SK-N-SH treated with all-trans-retinoic acid at 6 μM for 48 hours (cell line): ENCODE results near the gene MIPOL1.

Experiments
- ZC3H10 ChIP-seq: fragments of 250-450 bp; sonication (Bioruptor Pico); IDR thresholded peaks from 2 replicates; pipeline ENCODE4 v1.5.1; 2021; ENCODE audit warnings: mild to moderate bottlenecking, moderate library complexity
- ZNF70 ChIP-seq: fragments of 450-650 bp; formaldehyde crosslinking; IDR thresholded peaks from 2 replicates; pipeline ENCODE4 v1.5.0; 2020; ENCODE audit warnings: mild to moderate bottlenecking, moderate library complexity

DNA sequence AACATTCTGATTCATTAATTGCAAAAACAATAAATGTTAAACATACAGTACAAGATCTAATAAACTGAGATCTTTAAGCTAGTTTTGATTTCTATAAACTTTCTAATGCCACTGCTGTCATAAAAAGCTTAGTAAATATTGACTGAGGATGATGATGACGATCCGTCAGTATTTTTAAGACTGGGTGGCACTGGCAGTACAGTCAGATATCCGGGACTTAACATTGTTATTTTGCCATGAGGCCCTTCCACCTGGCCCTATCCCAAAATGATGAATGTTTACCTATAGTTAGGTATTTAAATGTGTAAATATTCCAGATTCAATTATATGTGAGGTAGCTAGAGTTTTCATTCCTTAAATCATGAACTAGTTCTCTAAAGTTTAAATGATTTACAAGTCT is 238.8 kb downstream of the MIPOL1 start:
- no peak for TF ChIP-seq ZC3H10 (CRISPR knock-in tag)
- no peak for TF ChIP-seq ZNF70 (CRISPR knock-in tag)
